HEK293 (cell line): Measurements from ENCODE around the gene ZNF473.
A peak's percentile ranks its signal among the peaks of the same experiment; 100 is the strongest.

ENCODE experiments used
- BCL6B ChIP-seq: fragments of 450-650 bp; formaldehyde crosslinking; IDR thresholded peaks from 2 replicates; pipeline ENCODE4 v1.5.1; 2017; ENCODE audit warnings: missing biosample characterization, missing genetic modification characterization
- ELK4 ChIP-seq: IDR thresholded peaks from 2 replicates; pipeline ENCODE4 v1.6.1; 2011; ENCODE audit warnings: mild to moderate bottlenecking, low read depth, low read length, borderline replicate concordance
- KLF8 ChIP-seq: fragments of 450-650 bp; formaldehyde crosslinking; IDR thresholded peaks from 2 replicates; pipeline ENCODE4 v1.5.1; 2016; ENCODE audit warnings: missing biosample characterization, missing genetic modification characterization
- TSHZ1 ChIP-seq: fragments of 450-650 bp; formaldehyde crosslinking; IDR thresholded peaks from 2 replicates; pipeline ENCODE4 v1.5.1; 2016; ENCODE audit warnings: missing biosample characterization, missing genetic modification characterization, borderline replicate concordance
- ZNF114 ChIP-seq: fragments of 450-650 bp; formaldehyde crosslinking; IDR thresholded peaks from 2 replicates; pipeline ENCODE4 v1.5.0; 2017; ENCODE audit warnings: missing biosample characterization, missing genetic modification characterization
- ZNF140 ChIP-seq: fragments of 450-650 bp; formaldehyde crosslinking; IDR thresholded peaks from 2 replicates; pipeline ENCODE4 v1.5.1; 2016; ENCODE audit warnings: missing biosample characterization, missing genetic modification characterization
- ZNF248 ChIP-seq: fragments of 450-650 bp; formaldehyde crosslinking; IDR thresholded peaks from 2 replicates; pipeline ENCODE4 v1.5.1; 2017; ENCODE audit warnings: missing biosample characterization, missing genetic modification characterization
- ZNF335 ChIP-seq: fragments of 450-650 bp; formaldehyde crosslinking; conservative IDR thresholded peaks from 2 replicates; pipeline ENCODE4 v1.5.1; 2016; ENCODE audit warnings: missing biosample characterization, missing genetic modification characterization
- ZNF654 ChIP-seq: fragments of 450-650 bp; formaldehyde crosslinking; IDR thresholded peaks from 2 replicates; pipeline ENCODE4 v1.5.1; 2016; ENCODE audit warnings: low read depth, missing biosample characterization, missing genetic modification characterization
- ZNF747 ChIP-seq: fragments of 450-650 bp; formaldehyde crosslinking; IDR thresholded peaks from 2 replicates; pipeline ENCODE4 v1.5.1; 2016; ENCODE audit warnings: missing biosample characterization, missing genetic modification characterization
- ZNF785 ChIP-seq: fragments of 450-650 bp; formaldehyde crosslinking; IDR thresholded peaks from 2 replicates; pipeline ENCODE4 v1.5.1; 2016; ENCODE audit warnings: missing biosample characterization, missing genetic modification characterization
- ZSCAN18 ChIP-seq: fragments of 450-650 bp; formaldehyde crosslinking; IDR thresholded peaks from 2 replicates; pipeline ENCODE4 v1.5.1; 2016; ENCODE audit warnings: missing biosample characterization, missing genetic modification characterization
- TF ChIP-seq, protein P1 (sequence below): fragments of 450-650 bp; formaldehyde crosslinking; IDR thresholded peaks from 2 replicates; pipeline ENCODE4 v1.5.1; 2016; ENCODE audit warnings: missing biosample characterization, missing genetic modification characterization
- TF ChIP-seq, protein P2 (sequence below): fragments of 450-650 bp; formaldehyde crosslinking; IDR thresholded peaks from 2 replicates; pipeline ENCODE4 v1.5.1; 2016; ENCODE audit warnings: missing biosample characterization, missing genetic modification characterization

GRCh38 chr19:50050406-50051227 lies 24.8 kb downstream of the ZNF473 start:
- TF ChIP-seq, protein P1, sequence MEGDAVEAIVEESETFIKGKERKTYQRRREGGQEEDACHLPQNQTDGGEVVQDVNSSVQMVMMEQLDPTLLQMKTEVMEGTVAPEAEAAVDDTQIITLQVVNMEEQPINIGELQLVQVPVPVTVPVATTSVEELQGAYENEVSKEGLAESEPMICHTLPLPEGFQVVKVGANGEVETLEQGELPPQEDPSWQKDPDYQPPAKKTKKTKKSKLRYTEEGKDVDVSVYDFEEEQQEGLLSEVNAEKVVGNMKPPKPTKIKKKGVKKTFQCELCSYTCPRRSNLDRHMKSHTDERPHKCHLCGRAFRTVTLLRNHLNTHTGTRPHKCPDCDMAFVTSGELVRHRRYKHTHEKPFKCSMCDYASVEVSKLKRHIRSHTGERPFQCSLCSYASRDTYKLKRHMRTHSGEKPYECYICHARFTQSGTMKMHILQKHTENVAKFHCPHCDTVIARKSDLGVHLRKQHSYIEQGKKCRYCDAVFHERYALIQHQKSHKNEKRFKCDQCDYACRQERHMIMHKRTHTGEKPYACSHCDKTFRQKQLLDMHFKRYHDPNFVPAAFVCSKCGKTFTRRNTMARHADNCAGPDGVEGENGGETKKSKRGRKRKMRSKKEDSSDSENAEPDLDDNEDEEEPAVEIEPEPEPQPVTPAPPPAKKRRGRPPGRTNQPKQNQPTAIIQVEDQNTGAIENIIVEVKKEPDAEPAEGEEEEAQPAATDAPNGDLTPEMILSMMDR (tag by site-specific recombination), result no peak
- no peak for TF ChIP-seq KLF8 (tag by site-specific recombination)
- no peak for TF ChIP-seq ZNF140
- TF ChIP-seq ZNF114 (tag by site-specific recombination), result no peak
- TF ChIP-seq ZNF248 (tag by site-specific recombination), result no peak
- TF ChIP-seq ZNF654 (tag by site-specific recombination), result no peak
- no peak for TF ChIP-seq ZSCAN18 (tag by site-specific recombination)
- no peak for TF ChIP-seq ZNF747 (tag by site-specific recombination)
- TF ChIP-seq BCL6B (tag by site-specific recombination), result no peak
- TF ChIP-seq, protein P2, sequence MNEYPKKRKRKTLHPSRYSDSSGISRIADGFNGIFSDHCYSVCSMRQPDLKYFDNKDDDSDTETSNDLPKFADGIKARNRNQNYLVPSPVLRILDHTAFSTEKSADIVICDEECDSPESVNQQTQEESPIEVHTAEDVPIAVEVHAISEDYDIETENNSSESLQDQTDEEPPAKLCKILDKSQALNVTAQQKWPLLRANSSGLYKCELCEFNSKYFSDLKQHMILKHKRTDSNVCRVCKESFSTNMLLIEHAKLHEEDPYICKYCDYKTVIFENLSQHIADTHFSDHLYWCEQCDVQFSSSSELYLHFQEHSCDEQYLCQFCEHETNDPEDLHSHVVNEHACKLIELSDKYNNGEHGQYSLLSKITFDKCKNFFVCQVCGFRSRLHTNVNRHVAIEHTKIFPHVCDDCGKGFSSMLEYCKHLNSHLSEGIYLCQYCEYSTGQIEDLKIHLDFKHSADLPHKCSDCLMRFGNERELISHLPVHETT (tag by site-specific recombination), result 0 out of 2 replicates have a peak, but pooled peaks have one; percentile 28
- TF ChIP-seq ZNF335 (tag by site-specific recombination), result peak; percentile 99
- TF ChIP-seq ZNF785 (tag by site-specific recombination), result 0 out of 2 replicates have a peak, but pooled peaks have one; percentile 66
- no peak for TF ChIP-seq ELK4
- TF ChIP-seq TSHZ1, result no peak
